Naive thymus-derived CD8-positive, alpha-beta T cell (primary cell): ENCODE results near the gene HYLS1. TPM values are rescaled to one million over a fixed set of nuclear protein-coding genes. Genes with fewer than 3 reads are reported as not detected.

Experiments used
- ATAC-seq, 2 donors: fragments of 150-1000 bp; cut with Tn5 transposase in 1 of 2; sonication (Bioruptor Pico), chemical (Tn5 transposase) in 1 of 2; 1 replicate in 1 of 2; 2 replicates in 1 of 2; pipeline ENCODE4 v1.10.0; 2021; ENCODE audit warnings: mild to moderate bottlenecking in 2 of 2, moderate library complexity in 2 of 2
- POLR2A ChIA-PET: fragments of 350-600 bp; sonication (Branson Sonifier 250); formaldehyde crosslinking; loops from one replicate; lab custom pipeline; 2021; ENCODE audit warnings: antibody characterized with exemption; lab: Charles Lee
- DNase-seq, 10 donors: peaks; one replicate each; pipeline versions ENCODE4 v3.0.0 to v3.0.0-alpha.2; 2020 to 2022
- H3K27ac Mint-ChIP-seq, 10 donors: one replicate each; pipeline ENCODE4 v1.8.0; 2020 to 2022; ENCODE audit warnings: mild to moderate bottlenecking in 10 of 10, mixed read lengths in 10 of 10, moderate library complexity in 4 of 10, inconsistent platforms in 1 of 10
- H3K27me3 Mint-ChIP-seq, 5 donors: one replicate each; pipeline ENCODE4 v1.8.0; 2021 to 2022; ENCODE audit warnings: mixed read lengths in 5 of 5
- H3K36me3 Mint-ChIP-seq, 3 donors: one replicate each; pipeline ENCODE4 v1.8.0; 2020 to 2022; ENCODE audit warnings: mixed read lengths in 3 of 3, mild to moderate bottlenecking in 2 of 3, inconsistent platforms in 1 of 3
- H3K4me1 Mint-ChIP-seq, 4 donors: one replicate each; pipeline ENCODE4 v1.8.0; 2021 to 2022; ENCODE audit warnings: mixed read lengths in 4 of 4
- H3K4me3 Mint-ChIP-seq, 10 donors: one replicate each; pipeline ENCODE4 v1.8.0; 2020 to 2022; ENCODE audit warnings: mild to moderate bottlenecking in 10 of 10, mixed read lengths in 10 of 10, moderate library complexity in 6 of 10, inconsistent platforms in 1 of 10
- H3K9me3 Mint-ChIP-seq, 9 donors: one replicate each; pipeline ENCODE4 v1.8.0; 2020 to 2022; ENCODE audit warnings: mixed read lengths in 9 of 9, mild to moderate bottlenecking in 3 of 9, inconsistent platforms in 1 of 9, moderate library complexity in 1 of 9
- polyA plus RNA-seq, 3 donors: library from polyadenylated mRNA; unstranded; fragments of 300-500 nt; fragmentation: Illumina TruSeq; gene quantifications; one replicate each; pipeline ENCODE4 v1.2.3, GENCODE V29; 2021
- total RNA-seq, 8 experiments: library from RNA in 2 of 8; stranded (reverse) in 2 of 8; gene quantifications; one replicate each; pipeline ENCODE4 v1.2.3 and lab custom pipeline; 2021 to 2026

The HYLS1 gene
- total and polyA plus RNA-seq, 5 experiments from 2014 or later, result 4.1 to 7.5 (median 4.8) TPM

- no peak for ATAC-seq
- H3K4me1 Mint-ChIP-seq, result peaks cover 0 to 5% (median 2%) of the 10 kb centered on the region in 4 donors
- POLR2A ChIA-PET, result no interaction called here
- no peak overlapping the region for H3K4me3 Mint-ChIP-seq
- no peaks in the 10 kb centered on the region for H3K36me3 Mint-ChIP-seq
- DNase-seq, result no peak
- H3K27ac Mint-ChIP-seq, result peak overlapping the region in 1 of 10 donors; percentile 63
- H3K9me3 Mint-ChIP-seq, result no peaks in the 10 kb centered on the region
- H3K27me3 Mint-ChIP-seq, result peaks cover 6 to 38% (median 21%) of the 10 kb centered on the region in 5 donors
Measured at GRCh38 chr11:125926682-125927081, 39.2 kb downstream of the HYLS1 start.

GRCh38 chr11:125929445-125930075, 42.1 kb downstream of the HYLS1 start:
- Mint-ChIP-seq H3K9me3 (no peaks in the 10 kb centered on the region), H3K27ac (no peak overlapping the region), H3K27me3 (peaks cover 6 to 38% (median 14%) of the 10 kb centered on the region in 5 donors), H3K4me1 (peaks cover 0 to 7% (median 3%) of the 10 kb centered on the region in 4 donors), H3K4me3 (no peak overlapping the region), H3K36me3 (no peaks in the 10 kb centered on the region)
- ATAC-seq, result no peak
- no peak for DNase-seq
- POLR2A ChIA-PET, result no interaction called here

GRCh38 chr11:125930076-125930450, 42.6 kb downstream of the HYLS1 start:
- DNase-seq, result no peak
- no peaks in the 10 kb centered on the region for H3K36me3 Mint-ChIP-seq
- POLR2A ChIA-PET, result no interaction called here
- H3K4me1 Mint-ChIP-seq, result peaks cover 0 to 7% (median 3%) of the 10 kb centered on the region in 4 donors
- no peaks in the 10 kb centered on the region for H3K9me3 Mint-ChIP-seq
- H3K27ac Mint-ChIP-seq, result no peak overlapping the region
- peaks cover 6 to 34% (median 14%) of the 10 kb centered on the region in 5 donors for H3K27me3 Mint-ChIP-seq
- H3K4me3 Mint-ChIP-seq, result no peak overlapping the region
- ATAC-seq, result no peak

- POLR2A ChIA-PET, result no interaction called here
- no peaks in the 10 kb centered on the region for H3K9me3 Mint-ChIP-seq
- no peak for DNase-seq
Measured at GRCh38 chr11:125931116-125931515, 43.6 kb downstream of the HYLS1 start.

GRCh38 chr11:125931668-125932067, 44.2 kb downstream of the HYLS1 start:
- H3K4me3 Mint-ChIP-seq, result no peak overlapping the region
- POLR2A ChIA-PET, result no interaction called here
- no peaks in the 10 kb centered on the region for H3K36me3 Mint-ChIP-seq
- H3K27me3 Mint-ChIP-seq, result peaks cover 5 to 25% (median 12%) of the 10 kb centered on the region in 5 donors
- no peak for DNase-seq
- H3K4me1 Mint-ChIP-seq, result peaks cover 0 to 7% (median 3%) of the 10 kb centered on the region in 4 donors
- H3K27ac Mint-ChIP-seq, result no peak overlapping the region
- H3K9me3 Mint-ChIP-seq, result no peaks in the 10 kb centered on the region
- ATAC-seq, result no peak

More at GRCh38 chr11:125931116-125931515, 43.6 kb downstream of the HYLS1 start:
- Mint-ChIP-seq H3K36me3 (no peaks in the 10 kb centered on the region), H3K27me3 (peaks cover 6 to 29% (median 13%) of the 10 kb centered on the region in 5 donors), H3K4me3 (no peak overlapping the region), H3K4me1 (peaks cover 0 to 7% (median 3%) of the 10 kb centered on the region in 4 donors), H3K27ac (no peak overlapping the region)
- no peak for ATAC-seq

- DNase-seq (no peak), ATAC-seq (no peak)
- POLR2A ChIA-PET, result no interaction called here
Measured at GRCh38 chr11:125932301-125932700, 44.8 kb downstream of the HYLS1 start.

GRCh38 chr11:125933030-125933813, 45.8 kb downstream of the HYLS1 start:
- H3K9me3 Mint-ChIP-seq, result no peaks in the 10 kb centered on the region
- H3K4me1 Mint-ChIP-seq, result peaks cover under 1 to 8% (median 4%) of the 10 kb centered on the region in 4 donors
- DNase-seq (no peak), ATAC-seq (no peak)
- POLR2A ChIA-PET, result no interaction called here
- peaks cover 5 to 17% (median 7%) of the 10 kb centered on the region in 5 donors for H3K27me3 Mint-ChIP-seq
- H3K27ac Mint-ChIP-seq, result peak overlapping the region in 1 of 10 donors; percentile 43
- no peaks in the 10 kb centered on the region for H3K36me3 Mint-ChIP-seq
- H3K4me3 Mint-ChIP-seq, result no peak overlapping the region

More at GRCh38 chr11:125932301-125932700, 44.8 kb downstream of the HYLS1 start:
- no peak overlapping the region for H3K27ac Mint-ChIP-seq
- no peaks in the 10 kb centered on the region for H3K36me3 Mint-ChIP-seq
- H3K4me1 Mint-ChIP-seq, result peaks cover 0 to 7% (median 3%) of the 10 kb centered on the region in 4 donors
- no peak overlapping the region for H3K4me3 Mint-ChIP-seq
- H3K9me3 Mint-ChIP-seq, result no peaks in the 10 kb centered on the region
- H3K27me3 Mint-ChIP-seq, result peaks cover 5 to 19% (median 7%) of the 10 kb centered on the region in 5 donors

GRCh38 chr11:125934473-125934872, 47.0 kb downstream of the HYLS1 start:
- no peak overlapping the region for H3K4me3 Mint-ChIP-seq
- H3K27ac Mint-ChIP-seq, result no peak overlapping the region
- H3K36me3 Mint-ChIP-seq, result no peaks in the 10 kb centered on the region
- no peaks in the 10 kb centered on the region for H3K9me3 Mint-ChIP-seq
- peaks cover 1 to 13% (median 3%) of the 10 kb centered on the region in 5 donors for H3K27me3 Mint-ChIP-seq
- POLR2A ChIA-PET, result no interaction called here
- peaks cover 6 to 17% (median 12%) of the 10 kb centered on the region in 4 donors for H3K4me1 Mint-ChIP-seq
- no peak for ATAC-seq
- no peak for DNase-seq

GRCh38 chr11:125935056-125935455, 47.6 kb downstream of the HYLS1 start:
- H3K9me3 Mint-ChIP-seq, result no peaks in the 10 kb centered on the region
- H3K27me3 Mint-ChIP-seq, result peaks cover under 1 to 7% (median 2%) of the 10 kb centered on the region in 5 donors
- ATAC-seq, result no peak
- peaks cover 6 to 17% (median 12%) of the 10 kb centered on the region in 4 donors for H3K4me1 Mint-ChIP-seq
- H3K27ac Mint-ChIP-seq, result no peak overlapping the region
- DNase-seq, result no peak
- no peak overlapping the region for H3K4me3 Mint-ChIP-seq
- H3K36me3 Mint-ChIP-seq, result no peaks in the 10 kb centered on the region
- POLR2A ChIA-PET, result no interaction called here

- DNase-seq (no peak), ATAC-seq (no peak)
- H3K9me3 Mint-ChIP-seq, result no peaks in the 10 kb centered on the region
- H3K36me3 Mint-ChIP-seq, result no peaks in the 10 kb centered on the region
- H3K27me3 Mint-ChIP-seq, result peaks cover 0 to 3% (median 0%) of the 10 kb centered on the region in 5 donors
- H3K27ac Mint-ChIP-seq, result no peak overlapping the region
- POLR2A ChIA-PET, result no interaction called here
- peaks cover 6 to 17% (median 12%) of the 10 kb centered on the region in 4 donors for H3K4me1 Mint-ChIP-seq
- no peak overlapping the region for H3K4me3 Mint-ChIP-seq
Measured at GRCh38 chr11:125935618-125936199, 48.2 kb downstream of the HYLS1 start.

GRCh38 chr11:125938418-125938817, 51.0 kb downstream of the HYLS1 start:
- Mint-ChIP-seq H3K36me3 (no peaks in the 10 kb centered on the region), H3K9me3 (no peaks in the 10 kb centered on the region), H3K4me3 (no peak overlapping the region), H3K4me1 (peaks cover 10 to 23% (median 14%) of the 10 kb centered on the region in 4 donors), H3K27me3 (no peaks in the 10 kb centered on the region), H3K27ac (peak overlapping the region in 2 of 10 donors; percentile 28 to 38)
- no peak for ATAC-seq
- POLR2A ChIA-PET, result no interaction called here
- no peak for DNase-seq

- H3K4me1 Mint-ChIP-seq, result peaks cover 10 to 20% (median 14%) of the 10 kb centered on the region in 4 donors
- no peaks in the 10 kb centered on the region for H3K9me3 Mint-ChIP-seq
- ATAC-seq (no peak), DNase-seq (no peak)
- no peak overlapping the region for H3K4me3 Mint-ChIP-seq
- POLR2A ChIA-PET, result no interaction called here
- H3K27ac Mint-ChIP-seq, result peak overlapping the region in 1 of 10 donors; percentile 39
- H3K27me3 Mint-ChIP-seq, result no peaks in the 10 kb centered on the region
- H3K36me3 Mint-ChIP-seq, result no peaks in the 10 kb centered on the region
Measured at GRCh38 chr11:125939081-125939521, 51.6 kb downstream of the HYLS1 start.

GRCh38 chr11:125940145-125940544, 52.7 kb downstream of the HYLS1 start:
- Mint-ChIP-seq H3K27me3 (no peaks in the 10 kb centered on the region), H3K4me1 (peaks cover 10 to 20% (median 14%) of the 10 kb centered on the region in 4 donors), H3K36me3 (no peaks in the 10 kb centered on the region), H3K4me3 (no peak overlapping the region), H3K9me3 (no peaks in the 10 kb centered on the region), H3K27ac (no peak overlapping the region)
- ATAC-seq (no peak), DNase-seq (no peak)
- POLR2A ChIA-PET, result no interaction called here
